ENCODE results near the gene PCBP3. TPM values are rescaled to one million over a fixed set of nuclear protein-coding genes. Genes with fewer than 3 reads are reported as not detected.

Gene PCBP3
- polyA plus RNA-seq, 1 experiment = 1.6 TPM

DNA sequence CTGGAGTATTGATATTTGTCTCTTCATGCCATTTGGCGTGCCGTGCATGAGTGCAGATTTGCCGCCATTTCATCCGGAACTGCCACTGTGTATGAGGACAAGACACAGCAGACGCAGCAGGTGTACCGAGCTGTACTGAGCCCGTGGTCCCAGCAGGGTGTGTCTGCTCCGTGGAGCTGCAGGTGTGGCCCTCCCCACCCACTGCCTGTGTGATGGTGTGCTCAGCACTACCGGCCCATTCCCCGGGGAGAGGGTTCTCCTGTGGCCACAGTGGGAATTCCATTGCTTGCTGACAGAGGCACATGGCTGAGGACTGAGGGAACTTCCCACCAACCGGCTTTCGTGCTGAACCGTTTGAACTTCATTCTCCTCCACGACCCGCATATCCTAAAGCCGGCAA, 303.8 kb downstream of the PCBP3 start:
- Histone ChIP-seq H3K4me3 (ENCODE audit: low read depth, low read length) (no peak overlapping the region), H3K27me3 (ENCODE audit: control insufficient read depth, insufficient read depth, low read length) (peaks cover 16% of the 10 kb centered on the region), H3K9me3 (ENCODE audit: control insufficient read depth, insufficient read depth, low read length) (peaks cover 22% of the 10 kb centered on the region; the same call in 1 of the 2 replicates), H3K27ac (ENCODE audit: low read depth, low read length) (no peak overlapping the region)
- POLR2A ChIA-PET = no interaction called here
- DNase-seq (ENCODE audit: low read depth, low spot score) = no peak
- TF ChIP-seq, protein P1, sequence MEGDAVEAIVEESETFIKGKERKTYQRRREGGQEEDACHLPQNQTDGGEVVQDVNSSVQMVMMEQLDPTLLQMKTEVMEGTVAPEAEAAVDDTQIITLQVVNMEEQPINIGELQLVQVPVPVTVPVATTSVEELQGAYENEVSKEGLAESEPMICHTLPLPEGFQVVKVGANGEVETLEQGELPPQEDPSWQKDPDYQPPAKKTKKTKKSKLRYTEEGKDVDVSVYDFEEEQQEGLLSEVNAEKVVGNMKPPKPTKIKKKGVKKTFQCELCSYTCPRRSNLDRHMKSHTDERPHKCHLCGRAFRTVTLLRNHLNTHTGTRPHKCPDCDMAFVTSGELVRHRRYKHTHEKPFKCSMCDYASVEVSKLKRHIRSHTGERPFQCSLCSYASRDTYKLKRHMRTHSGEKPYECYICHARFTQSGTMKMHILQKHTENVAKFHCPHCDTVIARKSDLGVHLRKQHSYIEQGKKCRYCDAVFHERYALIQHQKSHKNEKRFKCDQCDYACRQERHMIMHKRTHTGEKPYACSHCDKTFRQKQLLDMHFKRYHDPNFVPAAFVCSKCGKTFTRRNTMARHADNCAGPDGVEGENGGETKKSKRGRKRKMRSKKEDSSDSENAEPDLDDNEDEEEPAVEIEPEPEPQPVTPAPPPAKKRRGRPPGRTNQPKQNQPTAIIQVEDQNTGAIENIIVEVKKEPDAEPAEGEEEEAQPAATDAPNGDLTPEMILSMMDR (IDR thresholded peaks at IDR 0.05; ENCODE audit: low read depth, low read length) = no peak
- CTCF ChIA-PET = no interaction called here

DNA sequence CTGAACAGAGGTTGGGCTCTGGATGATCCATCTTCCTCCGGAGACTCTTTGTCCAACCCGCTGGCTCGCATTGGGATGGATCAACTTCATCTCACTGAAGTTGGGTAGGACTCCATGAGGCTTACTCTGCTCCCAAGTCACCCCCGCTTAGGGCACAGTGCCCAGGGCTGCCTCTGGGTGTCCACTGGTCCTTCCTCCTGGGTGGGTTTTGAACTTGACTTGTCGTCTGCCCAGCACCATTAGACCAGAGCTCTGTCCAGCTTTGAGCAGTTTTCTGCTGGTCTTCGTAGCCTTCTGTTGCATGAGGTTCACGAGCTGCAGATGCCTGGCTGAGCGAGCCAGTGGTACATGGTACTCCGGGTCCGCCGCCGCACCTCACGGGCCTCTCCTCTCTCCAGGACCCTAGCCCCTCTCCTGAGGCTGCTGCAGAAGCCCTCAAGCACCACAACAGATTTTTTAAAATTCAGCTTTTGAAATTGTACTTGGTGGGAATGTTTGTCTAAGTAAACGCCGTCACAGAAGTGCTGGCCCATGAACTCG, 304.3 kb downstream of the PCBP3 start:
- Histone ChIP-seq H3K27ac (ENCODE audit: low read depth, low read length) (no peak overlapping the region), H3K4me3 (ENCODE audit: low read depth, low read length) (no peak overlapping the region), H3K27me3 (ENCODE audit: control insufficient read depth, insufficient read depth, low read length) (peaks cover 16% of the 10 kb centered on the region), H3K9me3 (ENCODE audit: control insufficient read depth, insufficient read depth, low read length) (peaks cover 22% of the 10 kb centered on the region; the same call in 1 of the 2 replicates)
- DNase-seq (ENCODE audit: low read depth, low spot score) = no peak
- POLR2A ChIA-PET = no interaction called here
- TF ChIP-seq, protein P1 (IDR thresholded peaks at IDR 0.05; ENCODE audit: low read depth, low read length) = no peak
- CTCF ChIA-PET = no interaction called here

DNA sequence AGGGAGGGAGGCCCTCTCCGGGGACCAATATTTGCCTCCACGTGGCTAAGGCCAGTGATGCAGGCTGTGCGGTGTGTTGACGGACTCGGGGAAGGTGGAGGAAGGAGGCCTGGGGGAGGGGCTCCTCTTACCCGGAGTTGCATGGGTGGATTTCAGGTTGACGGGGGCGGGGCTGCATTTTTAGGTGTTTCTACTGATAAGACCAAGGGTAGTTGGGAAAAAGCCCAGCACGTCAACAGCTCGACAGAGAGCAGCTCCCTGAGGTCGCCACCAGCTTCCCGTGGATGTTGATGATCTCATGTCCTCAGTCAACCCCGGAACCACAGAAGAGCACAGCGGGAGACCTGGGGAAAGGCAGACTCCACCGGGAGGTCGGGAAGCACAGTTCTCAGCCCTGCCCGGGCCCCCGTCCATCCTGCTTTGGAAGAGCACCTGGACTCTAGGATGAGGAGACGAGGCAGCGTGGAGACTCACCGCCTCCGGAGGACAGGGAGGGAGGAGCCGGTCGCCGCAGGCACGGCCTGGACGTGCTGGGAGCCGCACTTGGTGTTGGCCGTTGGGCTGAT, 305.1 kb downstream of the PCBP3 start:
- Histone ChIP-seq H3K27me3 (ENCODE audit: control insufficient read depth, insufficient read depth, low read length) (peaks cover 16% of the 10 kb centered on the region), H3K9me3 (ENCODE audit: control insufficient read depth, insufficient read depth, low read length) (peaks cover 22% of the 10 kb centered on the region; the same call in 1 of the 2 replicates), H3K4me3 (ENCODE audit: low read depth, low read length) (no peak overlapping the region), H3K27ac (ENCODE audit: low read depth, low read length) (no peak overlapping the region)
- TF ChIP-seq, protein P1 (IDR thresholded peaks at IDR 0.05; ENCODE audit: low read depth, low read length) = no peak
- POLR2A ChIA-PET = no interaction called here
- CTCF ChIA-PET = interaction anchor here (0.5 kb wide), 1 partner anchor 115 kb away, joined by 4 read pairs; no protein-coding TSS in a partner anchor
- DNase-seq (ENCODE audit: low read depth, low spot score) = no peak

GRCh38 chr21:45949928-45950739, 306.6 kb downstream of the PCBP3 start:
- Histone ChIP-seq H3K4me3 (ENCODE audit: low read depth, low read length) (peak overlapping the region; percentile 17; the same call in 1 of the 2 replicates), H3K27me3 (ENCODE audit: control insufficient read depth, insufficient read depth, low read length) (peaks cover 16% of the 10 kb centered on the region), H3K9me3 (ENCODE audit: control insufficient read depth, insufficient read depth, low read length) (peaks cover 22% of the 10 kb centered on the region; the same call in 1 of the 2 replicates), H3K27ac (ENCODE audit: low read depth, low read length) (no peak overlapping the region)
- POLR2A ChIA-PET = no interaction called here
- TF ChIP-seq, protein P1 (IDR thresholded peaks at IDR 0.05; ENCODE audit: low read depth, low read length) = no peak
- no peak for DNase-seq (ENCODE audit: low read depth, low spot score)
- CTCF ChIA-PET = no interaction called here
